Keratinocyte (primary cell): Measurements from ENCODE around the gene SKI. TPM values are rescaled to one million over a fixed set of nuclear protein-coding genes. Genes with fewer than 3 reads are reported as not detected.

Source experiments
- DNase-seq: peaks from one replicate; pipeline ENCODE4 v3.0.0-alpha.2; 2011; ENCODE audit warnings: low read depth, missing footprints, low spot score
- FAIRE-seq: peaks from 2 replicates; lab custom pipeline; 2011; peaks lifted over from hg19 to GRCh38; lab: Jason Lieb, UNC
- H2AFZ ChIP-seq: 2 replicates; pipeline ENCODE4 v1.6.0; 2012; ENCODE audit warnings: low read length, control low read depth, inconsistent platforms; ENCODE audit not compliant: control insufficient read depth
- H3K27ac ChIP-seq: 2 replicates; pipeline ENCODE4 v1.5.1; 2011; ENCODE audit warnings: low read length; ENCODE audit not compliant: control insufficient read depth, insufficient read depth
- H3K27me3 ChIP-seq: 3 replicates; pipeline ENCODE4 v1.6.0; 2011; ENCODE audit warnings: low read length; ENCODE audit not compliant: control insufficient read depth, insufficient read depth; ENCODE audit errors: extremely low read depth
- H3K36me3 ChIP-seq, 2 experiments: 2 replicates in 1 of 2; 3 replicates in 1 of 2; pipeline ENCODE4 v1.5.1; 2011; ENCODE audit warnings: low read length in 2 of 2, mild to moderate bottlenecking in 1 of 2; ENCODE audit not compliant: control insufficient read depth in 2 of 2, insufficient read depth in 2 of 2; ENCODE audit errors: extremely low read depth in 1 of 2
- H3K4me1 ChIP-seq: 3 replicates; pipeline ENCODE4 v1.5.1; 2011; ENCODE audit warnings: low read length; ENCODE audit not compliant: control insufficient read depth, insufficient read depth; ENCODE audit errors: extremely low read depth
- H3K4me2 ChIP-seq: 3 replicates; pipeline ENCODE4 v1.6.0; 2011; ENCODE audit warnings: low read depth, low read length; ENCODE audit not compliant: control insufficient read depth, insufficient read depth; ENCODE audit errors: extremely low read depth
- H3K4me3 ChIP-seq, 3 experiments: fragments of 200-600 bp in 1 of 3; sonication (generic) in 1 of 3; 2 replicates in 2 of 3; 3 replicates in 1 of 3; pipeline ENCODE4 v1.5.1; 2011 to 2016; ENCODE audit warnings: low read length in 3 of 3, mild to moderate bottlenecking in 3 of 3, control low read depth in 2 of 3, inconsistent platforms in 1 of 3, low read depth in 1 of 3, mixed read lengths in 1 of 3, mixed run types in 1 of 3, moderate library complexity in 1 of 3; ENCODE audit not compliant: control insufficient read depth in 2 of 3, insufficient read depth in 2 of 3; ENCODE audit errors: extremely low read depth in 1 of 3
- H3K79me2 ChIP-seq: 2 replicates; pipeline ENCODE4 v1.6.0; 2012; ENCODE audit warnings: low read length; ENCODE audit not compliant: control insufficient read depth, insufficient read depth
- H3K9ac ChIP-seq: 3 replicates; pipeline ENCODE4 v1.6.0; 2011; ENCODE audit warnings: low read length; ENCODE audit not compliant: control insufficient read depth, insufficient read depth; ENCODE audit errors: extremely low read depth
- H3K9me1 ChIP-seq: 3 replicates; pipeline ENCODE4 v1.6.0; 2011; ENCODE audit warnings: low read length; ENCODE audit not compliant: control insufficient read depth, insufficient read depth; ENCODE audit errors: extremely low read depth
- H3K9me3 ChIP-seq: 2 replicates; pipeline ENCODE4 v1.5.1; 2012; ENCODE audit warnings: low read depth, low read length; ENCODE audit not compliant: control insufficient read depth
- H4K20me1 ChIP-seq: 3 replicates; pipeline ENCODE4 v1.6.0; 2011; ENCODE audit warnings: low read length; ENCODE audit not compliant: control insufficient read depth, insufficient read depth; ENCODE audit errors: extremely low read depth
- CTCF ChIP-seq, 3 experiments: IDR thresholded peaks in 1 of 3; conservative IDR thresholded peaks in 1 of 3; optimal IDR thresholded peaks in 1 of 3; 2 replicates in 2 of 3; 3 replicates in 1 of 3; pipeline versions ENCODE3 to v1.5.1; 2011; ENCODE audit warnings: low read length in 3 of 3, mild to moderate bottlenecking in 3 of 3, moderate library complexity in 2 of 3, control low read depth in 1 of 3, inconsistent platforms in 1 of 3; ENCODE audit not compliant: insufficient read depth in 2 of 3; ENCODE audit errors: extremely low read depth in 1 of 3
- EZH2 ChIP-seq: IDR thresholded peaks from one replicate; pipeline ENCODE4 v1.6.1; 2012; ENCODE audit warnings: inconsistent platforms, mild to moderate bottlenecking, low read length, moderate library complexity
- dilution Hi-C: fragments of 300-500 bp; cut with MboI; formaldehyde crosslinking; loops from one replicate; pipeline ENCODE4 v1.7.0; 2020; ENCODE audit warnings: low sequenced_read_pairs; ENCODE audit not compliant: extremely low pct_ligation_motif_present
- polyA plus RNA-seq, 5 experiments: library from polyadenylated mRNA; depleted of rRNA in 3 of 5; stranded (reverse) in 3 of 5; stranded (forward) in 1 of 5; unstranded in 1 of 5; fragments of >200 nt; gene quantifications; 1 replicate in 1 of 5; 2 replicates in 3 of 5; 3 replicates in 1 of 5; pipeline versions ENCODE4 v1.2.1 to v1.2.3, GENCODE V29; 2011 to 2012; ENCODE audit warnings: missing spikeins in 2 of 5, low read depth in 1 of 5, low replicate concordance in 1 of 5

SKI gene
- polyA plus RNA-seq, 1 donor (not counting 4 experiments of a cell fraction or from before 2014, with no cell fraction given): 4.8 TPM

- H3K9me1 ChIP-seq: peaks cover 4% of the 10 kb centered on the region
- H3K4me2 ChIP-seq: no peak overlapping the region
- dilution Hi-C loops: no loop called here
- H3K9me3 ChIP-seq: peaks cover 18% of the 10 kb centered on the region
- H3K9ac ChIP-seq: no peak overlapping the region
- TF ChIP-seq EZH2 (no peak), CTCF (optimal IDR thresholded peaks at IDR 0.05 in 1 of 3, IDR thresholded peaks at IDR 0.05 in 1 of 3, conservative IDR thresholded peaks at IDR 0.05 in 1 of 3; ENCODE audit: extremely low read depth in 1 of 3, insufficient read depth in 2 of 3, low read length in 3 of 3) (no peak)
- no peak for FAIRE-seq
- H3K36me3 ChIP-seq: peaks cover 9 to 15% of the 10 kb centered on the region in 2 experiments
- no peak for DNase-seq
- H3K4me3 ChIP-seq: no peak overlapping the region
- no peak overlapping the region for H2AFZ ChIP-seq
- H3K79me2 ChIP-seq: peaks cover 100% of the 10 kb centered on the region
- no peak overlapping the region for H3K27ac ChIP-seq
- no peaks in the 10 kb centered on the region for H3K27me3 ChIP-seq
- peaks cover 36% of the 10 kb centered on the region for H3K4me1 ChIP-seq
- H4K20me1 ChIP-seq: peaks cover 20% of the 10 kb centered on the region
Observed at GRCh38 chr1:2250721-2251281, 22.7 kb downstream of the SKI start.

GRCh38 chr1:2251363-2251762 lies 23.2 kb downstream of the SKI start:
- dilution Hi-C loops: no loop called here
- peaks cover 18% of the 10 kb centered on the region for H4K20me1 ChIP-seq
- no peak overlapping the region for H2AFZ ChIP-seq
- H3K4me3 ChIP-seq: no peak overlapping the region
- FAIRE-seq: no peak
- H3K36me3 ChIP-seq: peaks cover 9 to 21% of the 10 kb centered on the region in 2 experiments
- DNase-seq: no peak
- H3K9me1 ChIP-seq: peaks cover 4% of the 10 kb centered on the region
- peaks cover 100% of the 10 kb centered on the region for H3K79me2 ChIP-seq
- H3K27ac ChIP-seq: no peak overlapping the region
- H3K4me1 ChIP-seq: peaks cover 36% of the 10 kb centered on the region
- H3K9ac ChIP-seq: no peak overlapping the region
- peak overlapping the region; percentile 25 for H3K4me2 ChIP-seq
- TF ChIP-seq EZH2 (no peak), CTCF (optimal IDR thresholded peaks at IDR 0.05 in 1 of 3, IDR thresholded peaks at IDR 0.05 in 1 of 3, conservative IDR thresholded peaks at IDR 0.05 in 1 of 3; ENCODE audit: extremely low read depth in 1 of 3, insufficient read depth in 2 of 3, low read length in 3 of 3) (no peak)
- peaks cover 23% of the 10 kb centered on the region for H3K9me3 ChIP-seq
- no peaks in the 10 kb centered on the region for H3K27me3 ChIP-seq
